ENCODE data around the gene EHF.

EHF gene

DNA sequence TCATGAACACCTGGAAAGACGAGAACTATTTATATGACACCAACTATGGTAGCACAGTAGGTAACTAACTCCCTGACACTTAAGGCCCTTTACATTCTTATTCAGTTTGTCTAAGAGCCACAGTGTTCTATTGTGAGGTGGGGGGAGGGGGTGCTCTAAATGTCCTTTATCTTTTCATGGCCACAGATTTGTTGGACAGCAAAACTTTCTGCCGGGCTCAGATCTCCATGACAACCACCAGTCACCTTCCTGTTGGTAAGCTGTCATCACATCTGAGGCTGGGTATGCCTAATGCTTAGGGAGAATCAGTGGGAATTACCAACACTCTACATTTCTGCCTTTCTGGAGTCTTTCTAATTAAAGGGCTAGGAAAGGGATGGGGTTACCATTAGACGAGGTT lies 30.7 kb downstream of the EHF start:
- no peak overlapping the region for H3K27ac ChIP-seq (ENCODE audit: low read depth, low read length)

DNA sequence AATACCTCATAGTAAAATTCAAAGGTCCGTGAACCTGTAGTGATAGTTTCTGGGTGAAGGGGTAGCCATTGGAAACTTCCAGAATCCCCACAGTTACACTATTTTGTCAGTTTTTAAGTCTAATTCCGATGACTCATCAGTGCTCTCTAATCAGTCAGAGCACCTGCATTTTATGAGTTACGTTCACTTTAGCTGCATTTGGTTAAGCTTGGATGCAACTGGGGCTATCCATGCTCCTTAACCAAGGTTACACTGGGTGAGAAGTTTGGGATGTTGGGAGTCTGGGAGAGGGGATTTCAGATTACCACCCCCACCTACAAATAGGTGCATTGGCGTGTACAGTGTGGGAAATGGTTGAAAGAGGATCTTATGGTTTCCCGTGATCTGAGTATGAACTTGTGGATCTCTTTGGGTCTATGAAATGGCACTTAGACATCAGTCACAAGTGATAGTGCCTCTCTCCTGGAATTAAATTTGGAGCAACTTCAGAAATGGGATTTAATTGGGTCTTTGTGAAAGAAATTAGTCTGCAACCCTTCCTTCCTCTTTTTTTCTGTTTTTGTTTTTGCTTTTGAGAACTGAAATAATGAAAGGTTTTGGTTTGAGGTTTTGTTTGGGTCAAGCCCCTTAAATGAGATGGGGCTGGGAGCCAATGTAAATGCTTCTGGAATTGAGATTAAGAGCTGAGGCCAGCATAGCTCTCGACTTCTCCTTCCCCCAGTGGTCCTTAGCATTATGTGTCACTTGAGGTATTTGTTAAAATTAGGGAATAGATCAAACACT lies 31.5 kb downstream of the EHF start:
- no peak overlapping the region for H3K27ac ChIP-seq (ENCODE audit: low read depth, low read length)
- no peaks in the 10 kb centered on the region for H3K27me3 ChIP-seq (ENCODE audit: control insufficient read depth, low read length)
- no peaks in the 10 kb centered on the region for H4K20me1 ChIP-seq (ENCODE audit: control insufficient read depth, insufficient read depth, low read depth, low read length)
- no peaks in the 10 kb centered on the region for H3F3A ChIP-seq (ENCODE audit: control insufficient read depth, insufficient read depth)
- TF ChIP-seq, protein P1, sequence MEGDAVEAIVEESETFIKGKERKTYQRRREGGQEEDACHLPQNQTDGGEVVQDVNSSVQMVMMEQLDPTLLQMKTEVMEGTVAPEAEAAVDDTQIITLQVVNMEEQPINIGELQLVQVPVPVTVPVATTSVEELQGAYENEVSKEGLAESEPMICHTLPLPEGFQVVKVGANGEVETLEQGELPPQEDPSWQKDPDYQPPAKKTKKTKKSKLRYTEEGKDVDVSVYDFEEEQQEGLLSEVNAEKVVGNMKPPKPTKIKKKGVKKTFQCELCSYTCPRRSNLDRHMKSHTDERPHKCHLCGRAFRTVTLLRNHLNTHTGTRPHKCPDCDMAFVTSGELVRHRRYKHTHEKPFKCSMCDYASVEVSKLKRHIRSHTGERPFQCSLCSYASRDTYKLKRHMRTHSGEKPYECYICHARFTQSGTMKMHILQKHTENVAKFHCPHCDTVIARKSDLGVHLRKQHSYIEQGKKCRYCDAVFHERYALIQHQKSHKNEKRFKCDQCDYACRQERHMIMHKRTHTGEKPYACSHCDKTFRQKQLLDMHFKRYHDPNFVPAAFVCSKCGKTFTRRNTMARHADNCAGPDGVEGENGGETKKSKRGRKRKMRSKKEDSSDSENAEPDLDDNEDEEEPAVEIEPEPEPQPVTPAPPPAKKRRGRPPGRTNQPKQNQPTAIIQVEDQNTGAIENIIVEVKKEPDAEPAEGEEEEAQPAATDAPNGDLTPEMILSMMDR (IDR thresholded peaks at IDR 0.05; ENCODE audit: low read depth, low read length, poor library complexity, severe bottlenecking), result no peak
- no peak for TF ChIP-seq EZH2phosphoT487 (IDR thresholded peaks at IDR 0.05; ENCODE audit: borderline replicate concordance, low read length)
- H3K9me3 ChIP-seq (ENCODE audit: control insufficient read depth, insufficient read depth, low read length), result no peaks in the 10 kb centered on the region
- H3K9me2 ChIP-seq (replicated peaks; ENCODE audit: control insufficient read depth, low read length), result no peaks in the 10 kb centered on the region
- peaks cover 25% of the 10 kb centered on the region for H3K4me1 ChIP-seq (ENCODE audit: control insufficient read depth, low read length)
- H3K79me2 ChIP-seq (ENCODE audit: control insufficient read depth, low read length), result no peaks in the 10 kb centered on the region
- no peak overlapping the region for H3K4me2 ChIP-seq (ENCODE audit: low read length)
- H3K36me3 ChIP-seq (ENCODE audit: control insufficient read depth, low read length), result no peaks in the 10 kb centered on the region
- H3K4me3 ChIP-seq (ENCODE audit: low read length), result no peak overlapping the region

More for the DNA sequence above, 30.7 kb downstream of the EHF start:
- Histone ChIP-seq H3K4me2 (ENCODE audit: low read length) (no peak overlapping the region), H3K79me2 (ENCODE audit: control insufficient read depth, low read length) (no peaks in the 10 kb centered on the region), H3K9me3 (ENCODE audit: control insufficient read depth, insufficient read depth, low read length) (no peaks in the 10 kb centered on the region), H3K27me3 (ENCODE audit: control insufficient read depth, low read length) (no peaks in the 10 kb centered on the region), H4K20me1 (ENCODE audit: control insufficient read depth, insufficient read depth, low read depth, low read length) (no peaks in the 10 kb centered on the region), H3K4me3 (ENCODE audit: low read length) (no peak overlapping the region), H3K4me1 (ENCODE audit: control insufficient read depth, low read length) (peaks cover 25% of the 10 kb centered on the region), H3K36me3 (ENCODE audit: control insufficient read depth, low read length) (no peaks in the 10 kb centered on the region), H3K9me2 (replicated peaks; ENCODE audit: control insufficient read depth, low read length) (no peaks in the 10 kb centered on the region), H3F3A (ENCODE audit: control insufficient read depth, insufficient read depth) (no peaks in the 10 kb centered on the region)
- TF ChIP-seq EZH2phosphoT487 (IDR thresholded peaks at IDR 0.05; ENCODE audit: borderline replicate concordance, low read length), result no peak
- TF ChIP-seq, protein P1 (IDR thresholded peaks at IDR 0.05; ENCODE audit: low read depth, low read length, poor library complexity, severe bottlenecking), result no peak

DNA sequence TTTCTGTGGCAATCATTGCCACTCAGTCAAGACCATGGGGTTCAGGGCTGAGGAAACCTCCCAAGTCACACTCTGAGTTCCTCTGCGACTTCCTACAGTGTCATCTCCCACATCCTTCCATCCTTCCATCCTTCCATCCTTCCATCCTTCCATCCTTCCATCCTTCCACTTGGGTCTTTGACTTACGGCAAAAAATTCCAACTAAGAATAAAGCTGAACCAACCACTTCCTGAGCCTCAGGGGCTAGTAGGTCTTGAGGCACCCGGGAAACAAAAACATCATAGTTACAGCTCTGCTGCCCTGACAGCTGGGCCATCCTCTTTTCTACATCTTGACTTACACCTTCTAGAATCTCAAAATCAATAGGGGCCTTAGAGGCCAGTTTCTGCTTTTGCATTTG lies 32.1 kb downstream of the EHF start:
- Histone ChIP-seq H3K4me2 (ENCODE audit: low read length) (no peak overlapping the region; the same call in 1 of the 2 replicates), H3F3A (ENCODE audit: control insufficient read depth, insufficient read depth) (no peaks in the 10 kb centered on the region), H3K27ac (ENCODE audit: low read depth, low read length) (no peak overlapping the region), H3K4me3 (ENCODE audit: low read length) (no peak overlapping the region), H3K9me3 (ENCODE audit: control insufficient read depth, insufficient read depth, low read length) (no peaks in the 10 kb centered on the region), H3K36me3 (ENCODE audit: control insufficient read depth, low read length) (no peaks in the 10 kb centered on the region), H3K27me3 (ENCODE audit: control insufficient read depth, low read length) (no peaks in the 10 kb centered on the region), H3K9me2 (replicated peaks; ENCODE audit: control insufficient read depth, low read length) (no peaks in the 10 kb centered on the region), H3K4me1 (ENCODE audit: control insufficient read depth, low read length) (peaks cover 25% of the 10 kb centered on the region), H3K79me2 (ENCODE audit: control insufficient read depth, low read length) (no peaks in the 10 kb centered on the region), H4K20me1 (ENCODE audit: control insufficient read depth, insufficient read depth, low read depth, low read length) (no peaks in the 10 kb centered on the region)
- TF ChIP-seq, protein P1 (IDR thresholded peaks at IDR 0.05; ENCODE audit: low read depth, low read length, poor library complexity, severe bottlenecking), result no peak
- no peak for TF ChIP-seq EZH2phosphoT487 (IDR thresholded peaks at IDR 0.05; ENCODE audit: borderline replicate concordance, low read length)

All from DOHH2 (cell line).